HEK293 (cell line): ENCODE data around the gene EBNA1BP2.

Experiments
- CTCF ChIP-seq: fragments of 450-650 bp; formaldehyde crosslinking; IDR thresholded peaks from 2 replicates; pipeline ENCODE4 v1.5.1; 2016; ENCODE audit warnings: missing biosample characterization, missing genetic modification characterization
- ELK4 ChIP-seq: IDR thresholded peaks from 2 replicates; pipeline ENCODE4 v1.6.1; 2011; ENCODE audit warnings: mild to moderate bottlenecking, low read depth, low read length, borderline replicate concordance
- PBX3 ChIP-seq: sonication (generic); formaldehyde crosslinking; IDR thresholded peaks from 2 replicates; pipeline ENCODE4 v1.8.1; 2022; ENCODE audit warnings: mild to moderate bottlenecking, moderate library complexity, missing genetic modification reagents
- REPIN1 ChIP-seq: fragments of 450-650 bp; formaldehyde crosslinking; IDR thresholded peaks from 2 replicates; pipeline ENCODE4 v1.5.1; 2017; ENCODE audit warnings: missing biosample characterization, missing genetic modification characterization, low read depth
- ZBTB44 ChIP-seq: fragments of 450-650 bp; IDR thresholded peaks from 2 replicates; pipeline ENCODE4 v1.5.1; 2018; ENCODE audit warnings: missing biosample characterization, mild to moderate bottlenecking, missing genetic modification characterization
- ZEB2 ChIP-seq: fragments of 450-650 bp; formaldehyde crosslinking; IDR thresholded peaks from 2 replicates; pipeline ENCODE4 v1.5.1; 2016; ENCODE audit warnings: missing biosample characterization, missing genetic modification characterization
- ZNF274 ChIP-seq, 2 experiments: fragments of 200-500 bp in 1 of 2; fragments of 450-650 bp in 1 of 2; sonication (Bioruptor generic) in 1 of 2; formaldehyde crosslinking in 1 of 2; IDR thresholded peaks; 2 replicates each; pipeline versions ENCODE4 v1.5.1 to v1.6.1; 2014 to 2016; ENCODE audit warnings: borderline replicate concordance in 1 of 2, inconsistent platforms in 1 of 2, low read length in 1 of 2, missing biosample characterization in 1 of 2, missing genetic modification characterization in 1 of 2
- ZNF302 ChIP-seq: fragments of 450-650 bp; formaldehyde crosslinking; IDR thresholded peaks from 2 replicates; pipeline ENCODE4 v1.5.1; 2016; ENCODE audit warnings: missing biosample characterization, missing genetic modification characterization, low read depth
- ZNF324 ChIP-seq: fragments of 450-650 bp; formaldehyde crosslinking; IDR thresholded peaks from 2 replicates; pipeline ENCODE4 v1.5.1; 2016; ENCODE audit warnings: missing biosample characterization, missing genetic modification characterization
- ZNF350 ChIP-seq: fragments of 450-650 bp; formaldehyde crosslinking; IDR thresholded peaks from 2 replicates; pipeline ENCODE4 v1.5.0; 2017; ENCODE audit warnings: missing biosample characterization, mild to moderate bottlenecking, missing genetic modification characterization
- ZNF560 ChIP-seq: fragments of 450-650 bp; formaldehyde crosslinking; IDR thresholded peaks from 2 replicates; pipeline ENCODE4 v1.5.1; 2017; ENCODE audit warnings: missing biosample characterization, missing genetic modification characterization, borderline replicate concordance

- no peak for TF ChIP-seq ELK4
- no peak for TF ChIP-seq CTCF (tag by site-specific recombination)
- TF ChIP-seq ZNF324 (tag by site-specific recombination), result no peak
- no peak for TF ChIP-seq ZNF560 (tag by site-specific recombination)
- no peak for TF ChIP-seq ZBTB44
- TF ChIP-seq PBX3 (CRISPR knock-in tag), result no peak
- TF ChIP-seq ZEB2 (tag by site-specific recombination), result no peak
- no peak for TF ChIP-seq ZNF302
- no peak for TF ChIP-seq REPIN1 (tag by site-specific recombination)
- TF ChIP-seq ZNF274 (IDR thresholded peaks at IDR 0.05; ENCODE audit: low read length), result no peak
- no peak for TF ChIP-seq ZNF274 (tag by site-specific recombination; IDR thresholded peaks at IDR 0.05; ENCODE audit: borderline replicate concordance)
- no peak for TF ChIP-seq ZNF350 (tag by site-specific recombination)
Measured at GRCh38 chr1:43171312-43171875, 696 bp downstream of the EBNA1BP2 start.
